Measurements from ENCODE around the gene WSCD1. TPM values are rescaled to one million over a fixed set of nuclear protein-coding genes. Genes with fewer than 3 reads are reported as not detected.

Gene WSCD1
- total RNA-seq, 1 donor from 2014 or later = 16.1 TPM

GRCh38 chr17:6106212-6106611 is 36.0 kb downstream of the WSCD1 start:
- Mint-ChIP-seq H3K4me3 (no peak overlapping the region), H3K27me3 (peaks cover 8% of the 10 kb centered on the region), H3K4me1 (ENCODE audit: unreplicated experiment) (no peaks in the 10 kb centered on the region)

GRCh38 chr17:6107791-6108190 is 37.6 kb downstream of the WSCD1 start:
- no peaks in the 10 kb centered on the region for H3K36me3 Mint-ChIP-seq
- no peak for TF ChIP-seq CTCF (conservative IDR thresholded peaks at IDR 0.05)
- H3K4me1 Mint-ChIP-seq (ENCODE audit: unreplicated experiment) = no peaks in the 10 kb centered on the region
- DNase-seq (ENCODE audit: extremely low spot score, unreplicated experiment) = no peak
- peaks cover 3% of the 10 kb centered on the region for H3K27me3 Mint-ChIP-seq
- no peak overlapping the region for H3K4me3 Mint-ChIP-seq
- no peaks in the 10 kb centered on the region for H3K9me3 Mint-ChIP-seq
- no peak overlapping the region for H3K27ac Mint-ChIP-seq

More at GRCh38 chr17:6106212-6106611, 36.0 kb downstream of the WSCD1 start:
- no peaks in the 10 kb centered on the region for H3K36me3 Mint-ChIP-seq
- H3K9me3 Mint-ChIP-seq = no peaks in the 10 kb centered on the region
- no peak for DNase-seq (ENCODE audit: extremely low spot score, unreplicated experiment)
- TF ChIP-seq CTCF (conservative IDR thresholded peaks at IDR 0.05) = no peak
- H3K27ac Mint-ChIP-seq = no peak overlapping the region

- Mint-ChIP-seq H3K27ac (no peak overlapping the region), H3K4me3 (no peak overlapping the region), H3K27me3 (peaks cover 3% of the 10 kb centered on the region), H3K36me3 (no peaks in the 10 kb centered on the region), H3K4me1 (ENCODE audit: unreplicated experiment) (no peaks in the 10 kb centered on the region), H3K9me3 (no peaks in the 10 kb centered on the region)
- no peak for DNase-seq (ENCODE audit: extremely low spot score, unreplicated experiment)
- TF ChIP-seq CTCF (conservative IDR thresholded peaks at IDR 0.05) = no peak
These were observed 38.2 kb downstream of the WSCD1 start for GRCh38 chr17:6108382-6108781.

GRCh38 chr17:6108987-6109386 is 38.8 kb downstream of the WSCD1 start:
- no peak for TF ChIP-seq CTCF (conservative IDR thresholded peaks at IDR 0.05)
- DNase-seq (ENCODE audit: extremely low spot score, unreplicated experiment) = no peak
- Mint-ChIP-seq H3K36me3 (peaks cover 4% of the 10 kb centered on the region), H3K9me3 (no peaks in the 10 kb centered on the region), H3K27me3 (peaks cover 3% of the 10 kb centered on the region), H3K4me1 (ENCODE audit: unreplicated experiment) (no peaks in the 10 kb centered on the region), H3K27ac (no peak overlapping the region), H3K4me3 (no peak overlapping the region)

GRCh38 chr17:6109536-6109935 is 39.4 kb downstream of the WSCD1 start:
- peaks cover 4% of the 10 kb centered on the region for H3K36me3 Mint-ChIP-seq
- no peaks in the 10 kb centered on the region for H3K9me3 Mint-ChIP-seq
- DNase-seq (ENCODE audit: extremely low spot score, unreplicated experiment) = no peak
- no peak for TF ChIP-seq CTCF (conservative IDR thresholded peaks at IDR 0.05)
- H3K4me1 Mint-ChIP-seq (ENCODE audit: unreplicated experiment) = no peaks in the 10 kb centered on the region
- peaks cover 3% of the 10 kb centered on the region for H3K27me3 Mint-ChIP-seq
- no peak overlapping the region for H3K4me3 Mint-ChIP-seq
- H3K27ac Mint-ChIP-seq = no peak overlapping the region

GRCh38 chr17:6110088-6110487 is 39.9 kb downstream of the WSCD1 start:
- no peak for DNase-seq (ENCODE audit: extremely low spot score, unreplicated experiment)
- no peaks in the 10 kb centered on the region for H3K9me3 Mint-ChIP-seq
- no peaks in the 10 kb centered on the region for H3K4me1 Mint-ChIP-seq (ENCODE audit: unreplicated experiment)
- no peak for TF ChIP-seq CTCF (conservative IDR thresholded peaks at IDR 0.05)
- H3K4me3 Mint-ChIP-seq = no peak overlapping the region
- peaks cover 3% of the 10 kb centered on the region for H3K27me3 Mint-ChIP-seq
- no peak overlapping the region for H3K27ac Mint-ChIP-seq
- peaks cover 4% of the 10 kb centered on the region for H3K36me3 Mint-ChIP-seq

Measured in type B pancreatic cell (in vitro differentiated cells).